Measurements from ENCODE around the gene MAD1L1. TPM values are rescaled to one million over a fixed set of nuclear protein-coding genes. Genes with fewer than 3 reads are reported as not detected.

MAD1L1 gene
- total RNA-seq, 1 experiment from 2014 or later: 50.8 TPM

DNA sequence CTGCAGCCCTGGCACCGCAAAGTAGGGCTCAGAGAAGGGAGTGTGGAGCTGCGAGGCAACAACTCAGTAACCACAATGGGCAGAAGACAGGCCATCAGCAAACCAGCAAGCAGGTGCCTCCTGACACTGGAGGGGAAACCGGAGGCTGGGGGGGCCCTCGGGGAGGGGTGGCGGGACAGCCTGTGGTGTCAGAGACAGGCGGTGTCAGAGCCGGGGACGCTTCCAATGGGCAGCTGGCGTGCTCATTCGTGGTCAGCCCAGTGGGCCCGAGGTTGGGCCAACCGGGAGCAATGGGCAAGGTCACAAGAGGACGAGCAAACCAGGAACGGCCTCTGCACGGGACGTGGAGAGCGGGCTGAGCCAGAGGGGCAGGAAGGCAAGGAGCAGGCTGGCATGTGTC lies 158.1 kb downstream of the MAD1L1 start:
- Histone ChIP-seq H3K27me3 (ENCODE audit: insufficient read depth, low read depth) (no peaks in the 10 kb centered on the region), H4K20me1 (ENCODE audit: insufficient read depth) (0 out of 2 replicates have a peak, but pooled peaks cover 2% of the 10 kb centered on the region), H3K27ac (no peak overlapping the region), H3K9me3 (ENCODE audit: insufficient read depth, low read depth) (no peaks in the 10 kb centered on the region), H3K4me3 (no peak overlapping the region), H3K9me2 (ENCODE audit: insufficient read depth) (no peaks in the 10 kb centered on the region), H3K79me2 (ENCODE audit: low read depth) (no peaks in the 10 kb centered on the region), H3K4me1 (replicated peaks; ENCODE audit: insufficient read depth) (no peaks in the 10 kb centered on the region), H3K4me2 (no peak overlapping the region), H3K36me3 (ENCODE audit: low read depth) (no peaks in the 10 kb centered on the region), H2AFZ (no peak overlapping the region), H3F3A (ENCODE audit: insufficient read depth, low read depth) (no peaks in the 10 kb centered on the region)
- TF ChIP-seq, protein P1, sequence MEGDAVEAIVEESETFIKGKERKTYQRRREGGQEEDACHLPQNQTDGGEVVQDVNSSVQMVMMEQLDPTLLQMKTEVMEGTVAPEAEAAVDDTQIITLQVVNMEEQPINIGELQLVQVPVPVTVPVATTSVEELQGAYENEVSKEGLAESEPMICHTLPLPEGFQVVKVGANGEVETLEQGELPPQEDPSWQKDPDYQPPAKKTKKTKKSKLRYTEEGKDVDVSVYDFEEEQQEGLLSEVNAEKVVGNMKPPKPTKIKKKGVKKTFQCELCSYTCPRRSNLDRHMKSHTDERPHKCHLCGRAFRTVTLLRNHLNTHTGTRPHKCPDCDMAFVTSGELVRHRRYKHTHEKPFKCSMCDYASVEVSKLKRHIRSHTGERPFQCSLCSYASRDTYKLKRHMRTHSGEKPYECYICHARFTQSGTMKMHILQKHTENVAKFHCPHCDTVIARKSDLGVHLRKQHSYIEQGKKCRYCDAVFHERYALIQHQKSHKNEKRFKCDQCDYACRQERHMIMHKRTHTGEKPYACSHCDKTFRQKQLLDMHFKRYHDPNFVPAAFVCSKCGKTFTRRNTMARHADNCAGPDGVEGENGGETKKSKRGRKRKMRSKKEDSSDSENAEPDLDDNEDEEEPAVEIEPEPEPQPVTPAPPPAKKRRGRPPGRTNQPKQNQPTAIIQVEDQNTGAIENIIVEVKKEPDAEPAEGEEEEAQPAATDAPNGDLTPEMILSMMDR (conservative IDR thresholded peaks at IDR 0.05): no peak
- TF ChIP-seq EZH2 (IDR thresholded peaks at IDR 0.05; ENCODE audit: low read depth): no peak
- POLR2A ChIA-PET (ENCODE audit: unreplicated experiment): no interaction called here
- intact Hi-C loops (cut with micrococcal nuclease; ENCODE audit: unreplicated experiment): no loop called here
- CTCF ChIA-PET: no interaction called here
- no peak for DNase-seq
- no TSS peak for BruUV-seq (replicated peaks)

DNA sequence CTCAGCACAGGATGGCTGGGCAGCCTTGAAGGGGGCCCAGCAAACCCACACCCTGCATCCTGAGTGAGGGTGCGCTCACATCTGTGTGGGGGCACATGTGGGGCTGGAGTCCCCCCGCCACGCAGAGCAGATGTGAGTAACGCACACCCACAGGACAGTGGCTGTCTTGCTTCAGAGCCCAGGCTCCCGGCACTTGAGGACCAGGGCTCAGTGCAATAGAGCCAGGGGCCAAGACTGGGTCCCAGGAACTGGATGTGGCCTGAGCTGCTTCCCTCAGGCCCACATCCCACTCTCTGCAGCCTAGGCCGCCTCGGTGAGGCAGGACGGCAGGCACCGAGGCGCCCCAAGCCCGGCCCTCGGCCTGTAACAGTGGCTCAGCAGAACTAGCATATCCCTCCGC lies 159.9 kb downstream of the MAD1L1 start:
- Histone ChIP-seq H3F3A (ENCODE audit: insufficient read depth, low read depth) (no peaks in the 10 kb centered on the region), H3K9me2 (ENCODE audit: insufficient read depth) (no peaks in the 10 kb centered on the region), H3K4me2 (no peak overlapping the region), H2AFZ (no peak overlapping the region), H3K27me3 (ENCODE audit: insufficient read depth, low read depth) (no peaks in the 10 kb centered on the region), H3K4me3 (no peak overlapping the region), H3K36me3 (ENCODE audit: low read depth) (no peaks in the 10 kb centered on the region), H3K9me3 (ENCODE audit: insufficient read depth, low read depth) (no peaks in the 10 kb centered on the region), H3K79me2 (ENCODE audit: low read depth) (no peaks in the 10 kb centered on the region), H4K20me1 (ENCODE audit: insufficient read depth) (no peaks in the 10 kb centered on the region), H3K4me1 (replicated peaks; ENCODE audit: insufficient read depth) (no peaks in the 10 kb centered on the region), H3K27ac (no peak overlapping the region)
- intact Hi-C loops (cut with micrococcal nuclease; ENCODE audit: unreplicated experiment): no loop called here
- CTCF ChIA-PET: no interaction called here
- POLR2A ChIA-PET (ENCODE audit: unreplicated experiment): no interaction called here
- BruUV-seq (replicated peaks): no TSS peak
- TF ChIP-seq, protein P1 (conservative IDR thresholded peaks at IDR 0.05): no peak
- TF ChIP-seq EZH2 (IDR thresholded peaks at IDR 0.05; ENCODE audit: low read depth): no peak
- DNase-seq: no peak

DNA sequence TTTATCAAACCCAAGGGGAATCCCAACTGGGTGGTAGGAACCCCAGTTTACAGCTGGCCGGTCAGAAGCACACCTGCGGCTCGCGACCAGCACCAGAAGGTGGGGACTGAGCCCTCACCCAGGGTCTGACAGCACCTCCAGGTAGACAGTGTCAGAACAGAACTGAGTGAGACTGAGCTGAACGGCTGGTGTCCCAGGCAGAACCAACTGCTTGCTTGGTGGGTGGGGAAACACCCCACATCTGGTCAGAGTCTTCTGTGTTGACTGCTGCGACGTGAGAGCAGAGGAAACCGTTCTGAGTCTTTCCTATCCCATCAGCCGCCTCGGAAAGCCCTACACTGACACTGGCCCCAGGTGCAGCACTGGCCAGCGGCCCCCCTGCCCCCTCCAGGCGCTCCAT lies 160.7 kb downstream of the MAD1L1 start:
- BruUV-seq (replicated peaks): no TSS peak
- TF ChIP-seq EZH2 (IDR thresholded peaks at IDR 0.05; ENCODE audit: low read depth): no peak
- TF ChIP-seq, protein P1 (conservative IDR thresholded peaks at IDR 0.05): no peak
- Histone ChIP-seq H2AFZ (no peak overlapping the region), H3K9me3 (ENCODE audit: insufficient read depth, low read depth) (no peaks in the 10 kb centered on the region), H3F3A (ENCODE audit: insufficient read depth, low read depth) (no peaks in the 10 kb centered on the region), H3K79me2 (ENCODE audit: low read depth) (no peaks in the 10 kb centered on the region), H3K4me3 (no peak overlapping the region), H3K27me3 (ENCODE audit: insufficient read depth, low read depth) (no peaks in the 10 kb centered on the region), H3K9me2 (ENCODE audit: insufficient read depth) (no peaks in the 10 kb centered on the region), H3K4me2 (no peak overlapping the region), H3K36me3 (ENCODE audit: low read depth) (no peaks in the 10 kb centered on the region), H3K27ac (no peak overlapping the region), H3K4me1 (replicated peaks; ENCODE audit: insufficient read depth) (no peaks in the 10 kb centered on the region), H4K20me1 (ENCODE audit: insufficient read depth) (no peaks in the 10 kb centered on the region)
- intact Hi-C loops (cut with micrococcal nuclease; ENCODE audit: unreplicated experiment): no loop called here
- POLR2A ChIA-PET (ENCODE audit: unreplicated experiment): no interaction called here
- CTCF ChIA-PET: interaction anchor here (0.7 kb wide), 1 partner anchor 13 kb away, joined by 3 read pairs; no protein-coding TSS in a partner anchor
- no peak for DNase-seq

All from PC-9 (cell line).